Measurements from ENCODE around the gene MAN1C1.

- TF ChIP-seq CTCF (IDR thresholded peaks at IDR 0.05) (no peak), POLR2A (IDR thresholded peaks at IDR 0.05) (no peak)
Measured at GRCh38 chr1:25724201-25724600, 107.6 kb downstream of the MAN1C1 start.

Measured in uterus (tissue), 2 donors.